BJ (cell line): ENCODE results near the gene P2RY1. TPM values are rescaled to one million over a fixed set of nuclear protein-coding genes. Genes with fewer than 3 reads are reported as not detected.

Source experiments
- CTCF ChIA-PET: fragments of 350-600 bp; formaldehyde crosslinking; extraction: SDS; loops from one replicate; lab custom pipeline; 2021; ENCODE audit warnings: antibody characterized with exemption, inconsistent platforms; lab: Yijun Ruan, JAX
- POLR2A ChIA-PET: fragments of 300-600 bp; sonication (Branson Sonifier 250); formaldehyde crosslinking; extraction: SDS; loops from one replicate; lab custom pipeline; 2021; ENCODE audit warnings: antibody characterized with exemption; lab: Charles Lee
- DNase-seq: peaks from one replicate; pipeline ENCODE4 v3.0.0-alpha.2; 2011; ENCODE audit warnings: low read depth
- H3K27me3 ChIP-seq: 2 replicates; pipeline ENCODE4 v1.6.0; 2011; ENCODE audit warnings: low read length; ENCODE audit not compliant: control insufficient read depth, insufficient read depth
- H3K36me3 ChIP-seq: 2 replicates; pipeline ENCODE4 v1.5.1; 2011; ENCODE audit warnings: low read length; ENCODE audit not compliant: control insufficient read depth, insufficient read depth
- H3K4me3 ChIP-seq: 2 replicates; pipeline ENCODE4 v1.5.1; 2011; ENCODE audit warnings: low read depth, mild to moderate bottlenecking, control low read depth, low read length
- CTCF ChIP-seq: IDR thresholded peaks from 2 replicates; pipeline ENCODE4 v1.5.1; 2011; ENCODE audit warnings: low read depth, mild to moderate bottlenecking, control low read depth, inconsistent platforms, low read length, moderate library complexity; ENCODE audit not compliant: insufficient read depth
- polyA minus RNA-seq: library from RNA; depleted of rRNA, polyadenylated mRNA; stranded (reverse); fragments of >200 nt; gene quantifications from 2 replicates; pipeline ENCODE4 v1.2.3, GENCODE V29; 2011; rRNA and poly(A)+ RNA removed
- polyA plus RNA-seq: library from polyadenylated mRNA; depleted of rRNA; stranded (reverse); fragments of >200 nt; gene quantifications from 2 replicates; pipeline ENCODE4 v1.2.3, GENCODE V29; 2011; rRNA removed

The P2RY1 gene
- not detected in 2 replicates for polyA plus RNA-seq
- polyA minus RNA-seq: 0.05 TPM in 1 of 2 replicates, not detected in the other

- no peak for TF ChIP-seq CTCF
- Histone ChIP-seq H3K27me3 (peaks cover 11% of the 10 kb centered on the region), H3K4me3 (peak within 1 kb of the TSS; percentile 48), H3K36me3 (no peaks in the 10 kb centered on the region)
- ChIA-PET CTCF (no interaction called here), POLR2A (no interaction called here)
- no peak for DNase-seq
Observed at GRCh38 chr3:152834776-152835600, at the start of gene P2RY1. Gene P2RY1 (plus strand): TSS chr3:152835131. CDS start chr3:152835783, 652 bp downstream.

GRCh38 chr3:152786977-152787681, 47.8 kb upstream of the P2RY1 start:
- POLR2A ChIA-PET: no interaction called here
- Histone ChIP-seq H3K36me3 (no peaks in the 10 kb centered on the region), H3K27me3 (no peaks in the 10 kb centered on the region), H3K4me3 (no peak overlapping the region)
- no peak for TF ChIP-seq CTCF
- DNase-seq: no peak
- CTCF ChIA-PET: no interaction called here

- Histone ChIP-seq H3K36me3 (no peaks in the 10 kb centered on the region), H3K27me3 (no peaks in the 10 kb centered on the region), H3K4me3 (no peak overlapping the region)
- ChIA-PET POLR2A (no interaction called here), CTCF (no interaction called here)
- DNase-seq: no peak
- no peak for TF ChIP-seq CTCF
Observed at GRCh38 chr3:152790651-152791387, 44.1 kb upstream of the P2RY1 start.

- Histone ChIP-seq H3K36me3 (no peaks in the 10 kb centered on the region), H3K4me3 (no peak overlapping the region), H3K27me3 (no peaks in the 10 kb centered on the region)
- ChIA-PET POLR2A (no interaction called here), CTCF (interaction anchor here (1.0 kb wide), 1 partner anchor 8 kb away, joined by 3 read pairs; no protein-coding TSS in a partner anchor)
- no peak for DNase-seq
- TF ChIP-seq CTCF: no peak
Observed at GRCh38 chr3:152793969-152794368, 41.0 kb upstream of the P2RY1 start.
